Heart left ventricle (tissue), 13 donors: Measurements from ENCODE around the gene SKI.

Experiments
- CTCF ChIP-seq, 12 donors: fragments of 200-600 bp; sonication (generic) in 4 of 12; IDR thresholded peaks; one replicate each; pipeline versions ENCODE4 v1.5.0 to v1.8.0; 2018 to 2022; ENCODE audit warnings: antibody characterized with exemption in 12 of 12, mild to moderate bottlenecking in 5 of 12
- POLR2A ChIP-seq, 2 donors: fragments of 450-650 bp; IDR thresholded peaks; one replicate each; pipeline ENCODE4 v1.6.1; 2017; ENCODE audit warnings: antibody characterized with exemption in 2 of 2, mild to moderate bottlenecking in 2 of 2, moderate library complexity in 2 of 2
- donor health status: ischemic (EF 13 %, LVEDD 7.1; RV severe dilation, severe dysfunction).
- donor health status: DM: no; HTN: yes; CAD: no.
- donor health status: DM: no; HTN: no; CAD: no.
- donor health status: ischemic (EF 25% LVEDD 6.9; RV normal size, moderate dysfunction).
- donor health status: ischemic (EF 25% LVEDD 5.7; RV mildly dilated, moderate dysfunction).
- donor health status: ischemic (EF 35%, LVEDD 5.7; RV mildly dilated, moderate dysfunction).
- donor health status: nonischemic (EF 11% LVEDD 7.7; RV severe dilation, severe dysfunction).
- donor health status: DM: yes; HTN: yes; CAD: no.
- donor health status: PGD.
- donor health status: ischemic (EF 29% LVEDD 5.4; RV normal size, mild dysfunction).
- donor health status: nonischemic (EF 23%, LVEDD 6.1; RV moderate dilation, normal function).

- TF ChIP-seq POLR2A (IDR thresholded peaks at IDR 0.05) (no peak), CTCF (IDR thresholded peaks at IDR 0.05) (no peak)
These were observed 91.2 kb downstream of the SKI start for GRCh38 chr1:2319291-2319690.
